ENCODE measurements around the gene CDH13. TPM values are rescaled to one million over a fixed set of nuclear protein-coding genes. Genes with fewer than 3 reads are reported as not detected.

CDH13 gene
- polyA plus RNA-seq, 1 donor from 2014 or later = 3.2 TPM

DNA sequence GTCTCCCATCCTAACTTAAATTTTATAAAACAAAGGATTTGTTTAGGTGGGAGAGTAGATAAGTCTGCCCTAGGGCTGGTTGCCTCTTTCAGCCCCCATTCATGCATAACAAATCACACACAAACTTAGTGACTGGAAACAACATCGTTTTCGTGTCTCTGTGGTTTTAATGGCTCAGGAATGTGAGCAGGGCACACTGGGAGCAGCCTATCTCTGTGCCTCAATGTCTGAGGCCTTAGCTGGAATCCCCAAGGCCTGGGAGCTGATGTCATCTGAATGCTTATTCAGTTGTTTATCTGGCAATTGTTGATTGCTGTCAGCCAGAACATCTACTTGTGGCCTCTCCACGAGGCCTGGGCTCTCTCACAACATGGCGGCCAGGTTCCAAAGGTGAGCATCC lies 1079.1 kb downstream of the CDH13 start:
- no peak overlapping the region for H3K4me3 ChIP-seq (ENCODE audit: low read length)
- no peaks in the 10 kb centered on the region for H3K9me3 ChIP-seq (ENCODE audit: low read length)
- H3K36me3 ChIP-seq (ENCODE audit: insufficient read depth, low read length) = no peaks in the 10 kb centered on the region
- H4K20me1 ChIP-seq (ENCODE audit: insufficient read depth) = no peaks in the 10 kb centered on the region
- H3F3A ChIP-seq (ENCODE audit: insufficient read depth, low read length, poor library complexity, severe bottlenecking) = no peaks in the 10 kb centered on the region
- H3K79me2 ChIP-seq (replicated peaks; ENCODE audit: insufficient read depth, low read length) = no peaks in the 10 kb centered on the region
- H3K4me2 ChIP-seq (ENCODE audit: low read length) = no peak overlapping the region
- H3K27ac ChIP-seq (ENCODE audit: low read length) = no peak overlapping the region
- H3K27me3 ChIP-seq (ENCODE audit: insufficient read depth, low read depth, low read length) = peaks cover 3% of the 10 kb centered on the region
- TF ChIP-seq SMC3 (conservative IDR thresholded peaks at IDR 0.05; ENCODE audit: poor library complexity) (no peak), RAD21 (conservative IDR thresholded peaks at IDR 0.05) (no peak), EP300 (conservative IDR thresholded peaks at IDR 0.05; ENCODE audit: poor library complexity, severe bottlenecking) (no peak), POLR2AphosphoS5 (IDR thresholded peaks at IDR 0.05) (no peak), EZH2 (IDR thresholded peaks at IDR 0.05; ENCODE audit: borderline replicate concordance, insufficient read depth, low read length, poor library complexity, severe bottlenecking) (no peak), MXI1 (conservative IDR thresholded peaks at IDR 0.05; ENCODE audit: poor library complexity, severe bottlenecking) (no peak), TAF1 (IDR thresholded peaks at IDR 0.05; ENCODE audit: low read depth) (no peak)
- TF ChIP-seq, protein P1, sequence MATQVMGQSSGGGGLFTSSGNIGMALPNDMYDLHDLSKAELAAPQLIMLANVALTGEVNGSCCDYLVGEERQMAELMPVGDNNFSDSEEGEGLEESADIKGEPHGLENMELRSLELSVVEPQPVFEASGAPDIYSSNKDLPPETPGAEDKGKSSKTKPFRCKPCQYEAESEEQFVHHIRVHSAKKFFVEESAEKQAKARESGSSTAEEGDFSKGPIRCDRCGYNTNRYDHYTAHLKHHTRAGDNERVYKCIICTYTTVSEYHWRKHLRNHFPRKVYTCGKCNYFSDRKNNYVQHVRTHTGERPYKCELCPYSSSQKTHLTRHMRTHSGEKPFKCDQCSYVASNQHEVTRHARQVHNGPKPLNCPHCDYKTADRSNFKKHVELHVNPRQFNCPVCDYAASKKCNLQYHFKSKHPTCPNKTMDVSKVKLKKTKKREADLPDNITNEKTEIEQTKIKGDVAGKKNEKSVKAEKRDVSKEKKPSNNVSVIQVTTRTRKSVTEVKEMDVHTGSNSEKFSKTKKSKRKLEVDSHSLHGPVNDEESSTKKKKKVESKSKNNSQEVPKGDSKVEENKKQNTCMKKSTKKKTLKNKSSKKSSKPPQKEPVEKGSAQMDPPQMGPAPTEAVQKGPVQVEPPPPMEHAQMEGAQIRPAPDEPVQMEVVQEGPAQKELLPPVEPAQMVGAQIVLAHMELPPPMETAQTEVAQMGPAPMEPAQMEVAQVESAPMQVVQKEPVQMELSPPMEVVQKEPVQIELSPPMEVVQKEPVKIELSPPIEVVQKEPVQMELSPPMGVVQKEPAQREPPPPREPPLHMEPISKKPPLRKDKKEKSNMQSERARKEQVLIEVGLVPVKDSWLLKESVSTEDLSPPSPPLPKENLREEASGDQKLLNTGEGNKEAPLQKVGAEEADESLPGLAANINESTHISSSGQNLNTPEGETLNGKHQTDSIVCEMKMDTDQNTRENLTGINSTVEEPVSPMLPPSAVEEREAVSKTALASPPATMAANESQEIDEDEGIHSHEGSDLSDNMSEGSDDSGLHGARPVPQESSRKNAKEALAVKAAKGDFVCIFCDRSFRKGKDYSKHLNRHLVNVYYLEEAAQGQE (IDR thresholded peaks at IDR 0.05; ENCODE audit: borderline replicate concordance) = no peak
- TF ChIP-seq, protein P2, sequence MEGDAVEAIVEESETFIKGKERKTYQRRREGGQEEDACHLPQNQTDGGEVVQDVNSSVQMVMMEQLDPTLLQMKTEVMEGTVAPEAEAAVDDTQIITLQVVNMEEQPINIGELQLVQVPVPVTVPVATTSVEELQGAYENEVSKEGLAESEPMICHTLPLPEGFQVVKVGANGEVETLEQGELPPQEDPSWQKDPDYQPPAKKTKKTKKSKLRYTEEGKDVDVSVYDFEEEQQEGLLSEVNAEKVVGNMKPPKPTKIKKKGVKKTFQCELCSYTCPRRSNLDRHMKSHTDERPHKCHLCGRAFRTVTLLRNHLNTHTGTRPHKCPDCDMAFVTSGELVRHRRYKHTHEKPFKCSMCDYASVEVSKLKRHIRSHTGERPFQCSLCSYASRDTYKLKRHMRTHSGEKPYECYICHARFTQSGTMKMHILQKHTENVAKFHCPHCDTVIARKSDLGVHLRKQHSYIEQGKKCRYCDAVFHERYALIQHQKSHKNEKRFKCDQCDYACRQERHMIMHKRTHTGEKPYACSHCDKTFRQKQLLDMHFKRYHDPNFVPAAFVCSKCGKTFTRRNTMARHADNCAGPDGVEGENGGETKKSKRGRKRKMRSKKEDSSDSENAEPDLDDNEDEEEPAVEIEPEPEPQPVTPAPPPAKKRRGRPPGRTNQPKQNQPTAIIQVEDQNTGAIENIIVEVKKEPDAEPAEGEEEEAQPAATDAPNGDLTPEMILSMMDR (IDR thresholded peaks at IDR 0.05; ENCODE audit: poor library complexity, severe bottlenecking) = no peak
- H2AFZ ChIP-seq (ENCODE audit: low read depth, low read length) = no peak overlapping the region
- H3K9me2 ChIP-seq (ENCODE audit: insufficient read depth, low read length) = no peaks in the 10 kb centered on the region
- H3K9ac ChIP-seq (ENCODE audit: low read length) = no peak overlapping the region

DNA sequence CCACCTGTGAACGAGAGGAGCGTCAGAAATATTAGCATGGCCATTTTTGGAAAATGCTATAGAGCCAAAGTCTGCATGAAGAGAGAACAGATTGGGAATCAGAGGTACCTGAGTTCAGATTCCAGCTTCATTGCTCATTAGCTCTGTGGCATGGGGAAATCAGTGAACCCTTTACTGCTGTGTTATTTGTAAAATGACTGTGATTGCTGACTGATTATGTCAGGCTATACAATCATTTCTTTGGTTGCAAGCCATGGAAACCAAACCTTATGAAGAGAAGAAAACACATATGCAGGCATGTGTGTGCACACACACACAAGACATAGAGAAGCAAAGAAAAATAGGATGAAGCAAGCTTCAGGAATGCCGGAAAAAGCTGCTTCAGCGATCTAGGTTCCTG lies 1079.6 kb downstream of the CDH13 start:
- Histone ChIP-seq H3K9me2 (ENCODE audit: insufficient read depth, low read length) (no peaks in the 10 kb centered on the region), H3K36me3 (ENCODE audit: insufficient read depth, low read length) (no peaks in the 10 kb centered on the region), H3K27me3 (ENCODE audit: insufficient read depth, low read depth, low read length) (peaks cover 3% of the 10 kb centered on the region), H3F3A (ENCODE audit: insufficient read depth, low read length, poor library complexity, severe bottlenecking) (no peaks in the 10 kb centered on the region), H3K27ac (ENCODE audit: low read length) (no peak overlapping the region), H3K4me3 (ENCODE audit: low read length) (no peak overlapping the region), H3K4me2 (ENCODE audit: low read length) (no peak overlapping the region), H3K9me3 (ENCODE audit: low read length) (no peaks in the 10 kb centered on the region), H3K79me2 (replicated peaks; ENCODE audit: insufficient read depth, low read length) (no peaks in the 10 kb centered on the region), H2AFZ (ENCODE audit: low read depth, low read length) (no peak overlapping the region), H3K9ac (ENCODE audit: low read length) (no peak overlapping the region), H4K20me1 (ENCODE audit: insufficient read depth) (no peaks in the 10 kb centered on the region)
- TF ChIP-seq TAF1 (IDR thresholded peaks at IDR 0.05; ENCODE audit: low read depth) (no peak), EZH2 (IDR thresholded peaks at IDR 0.05; ENCODE audit: borderline replicate concordance, insufficient read depth, low read length, poor library complexity, severe bottlenecking) (no peak), POLR2AphosphoS5 (IDR thresholded peaks at IDR 0.05) (no peak), MXI1 (conservative IDR thresholded peaks at IDR 0.05; ENCODE audit: poor library complexity, severe bottlenecking) (no peak)
- TF ChIP-seq, protein P1 (IDR thresholded peaks at IDR 0.05; ENCODE audit: borderline replicate concordance) = no peak

All from neural cell (in vitro differentiated cells).